Forelimb muscle (tissue), 1 donor: ENCODE measurements around the gene PLCG2. TPM values are rescaled to one million over a fixed set of nuclear protein-coding genes. Genes with fewer than 3 reads are reported as not detected.
"Not testable (repeated sequence)": the region's sequence is repeated elsewhere in the genome, so short reads cannot be mapped to it uniquely, and the experiment has no call there.

Source experiments
- DNase-seq: peaks from one replicate; pipeline ENCODE4 v3.0.0-alpha.2; 2013; ENCODE audit warnings: low read depth
- polyA plus RNA-seq: library from polyadenylated mRNA; unstranded; fragments of 120-200 nt; gene quantifications from one replicate; pipeline ENCODE4 v1.2.1, GENCODE V29; 2013; ENCODE audit not compliant: insufficient read length

The PLCG2 gene
- polyA plus RNA-seq, 1 donor, result 6.7 TPM

GRCh38 chr16:81877490-81877889 lies 98.4 kb downstream of the PLCG2 start:
- DNase-seq, result not testable (repeated sequence)

GRCh38 chr16:81878529-81878928 lies 99.4 kb downstream of the PLCG2 start:
- no peak for DNase-seq

- DNase-seq, result no peak
These were observed 100.5 kb downstream of the PLCG2 start for GRCh38 chr16:81879625-81880024.

GRCh38 chr16:81880816-81881215 lies 101.7 kb downstream of the PLCG2 start:
- no peak for DNase-seq

GRCh38 chr16:81881228-81881627 lies 102.1 kb downstream of the PLCG2 start:
- DNase-seq, result no peak

- no peak for DNase-seq
These were observed 103.5 kb downstream of the PLCG2 start for GRCh38 chr16:81882559-81882958.

GRCh38 chr16:81883235-81883634 lies 104.1 kb downstream of the PLCG2 start:
- DNase-seq, result no peak

GRCh38 chr16:81885976-81886586 lies 107.0 kb downstream of the PLCG2 start:
- DNase-seq, result no peak

GRCh38 chr16:81888520-81889394 lies 109.7 kb downstream of the PLCG2 start:
- DNase-seq, result no peak

GRCh38 chr16:81891736-81892364 lies 112.8 kb downstream of the PLCG2 start:
- DNase-seq, result no peak

GRCh38 chr16:81894592-81894991 lies 115.5 kb downstream of the PLCG2 start:
- DNase-seq, result no peak

- DNase-seq, result no peak
These were observed 117.8 kb downstream of the PLCG2 start for GRCh38 chr16:81896902-81897301.

- no peak for DNase-seq
These were observed 120.5 kb downstream of the PLCG2 start for GRCh38 chr16:81899601-81900000.

GRCh38 chr16:81900014-81900413 lies 120.9 kb downstream of the PLCG2 start:
- DNase-seq, result no peak

GRCh38 chr16:81900456-81900855 lies 121.4 kb downstream of the PLCG2 start:
- no peak for DNase-seq

- DNase-seq, result no peak
These were observed 122.4 kb downstream of the PLCG2 start for GRCh38 chr16:81901484-81901883.

- no peak for DNase-seq
These were observed 122.9 kb downstream of the PLCG2 start for GRCh38 chr16:81902025-81902424.

GRCh38 chr16:81904320-81904719 lies 125.2 kb downstream of the PLCG2 start:
- DNase-seq, result no peak

GRCh38 chr16:81905277-81905676 lies 126.2 kb downstream of the PLCG2 start:
- no peak for DNase-seq

- DNase-seq, result no peak
These were observed 128.6 kb downstream of the PLCG2 start for GRCh38 chr16:81907681-81908080.

GRCh38 chr16:81908466-81909262 lies 129.6 kb downstream of the PLCG2 start:
- no peak for DNase-seq

GRCh38 chr16:81910366-81910885 lies 131.3 kb downstream of the PLCG2 start:
- no peak for DNase-seq
